Neural progenitor cell (in vitro differentiated cells): ENCODE measurements around the gene ARHGAP20.

ENCODE experiments used
- CTCF ChIP-seq: fragments of 200-600 bp; sonication (generic); IDR thresholded peaks from 2 replicates; pipeline ENCODE4 v1.5.1; 2017; ENCODE audit warnings: antibody characterized with exemption, mild to moderate bottlenecking
- EZH2 ChIP-seq: fragments of 200-600 bp; sonication (generic); IDR thresholded peaks from 2 replicates; pipeline ENCODE4 v1.6.1; 2017; ENCODE audit warnings: antibody characterized with exemption, mild to moderate bottlenecking, moderate library complexity

GRCh38 chr11:110600322-110600721 lies 111.9 kb downstream of the ARHGAP20 start:
- TF ChIP-seq CTCF (no peak), EZH2 (no peak)
